ENCODE data around the gene HEPN1. TPM values are rescaled to one million over a fixed set of nuclear protein-coding genes. Genes with fewer than 3 reads are reported as not detected.

HEPN1 gene
- total and polyA plus RNA-seq, 3 donors from 2014 or later: not detected

GRCh38 chr11:124893781-124894401 lies 25.2 kb upstream of the HEPN1 start:
- H3K4me1 ChIP-seq: peaks cover 43% of the 10 kb centered on the region
- H3K27ac ChIP-seq: no peak overlapping the region
- WGBS, 2 donors: 81 to 88% methylated on average over 12 to 14 of the region's 14 CpGs

DNA sequence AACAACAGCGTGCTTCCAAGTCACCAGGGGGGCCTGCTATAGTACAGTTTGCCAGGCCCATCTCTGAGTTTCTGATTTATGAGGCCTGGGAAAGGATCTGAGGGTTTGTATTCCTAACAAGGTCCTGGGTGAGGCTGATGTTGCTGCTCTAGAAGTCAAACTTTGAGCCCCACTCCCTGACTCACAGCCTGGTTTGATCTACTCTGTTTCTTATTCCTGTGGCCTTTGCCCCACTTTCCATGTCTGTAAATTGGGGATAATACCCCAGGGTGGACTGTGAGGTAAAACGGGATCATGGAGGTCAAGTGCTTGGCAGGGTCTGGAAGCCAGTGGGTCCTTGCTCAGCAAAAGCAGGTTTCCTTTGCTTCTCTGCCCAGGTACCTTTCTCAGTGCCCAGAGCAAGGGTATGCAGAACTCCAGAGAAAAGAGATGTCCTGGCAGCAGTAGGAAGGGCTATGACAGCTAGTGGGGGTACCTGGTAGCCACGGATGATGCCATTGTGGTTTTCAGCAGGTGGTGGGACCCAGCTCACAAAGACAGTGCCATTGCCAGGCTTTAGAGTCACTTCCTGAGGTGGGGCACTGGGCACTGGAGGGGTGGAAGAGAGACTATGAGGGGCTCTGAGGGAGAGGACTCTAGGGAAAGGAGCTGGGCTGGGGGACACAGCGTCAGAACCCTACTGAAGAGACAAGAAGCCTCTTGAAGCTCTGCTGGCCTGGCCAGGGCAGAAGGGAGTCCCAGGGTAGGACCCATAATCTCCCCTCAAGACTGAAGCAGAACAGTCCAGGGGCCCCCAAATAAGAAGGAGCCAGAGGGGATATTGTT lies 24.2 kb upstream of the HEPN1 start:
- Histone ChIP-seq H3K27me3 (no peaks in the 10 kb centered on the region), H3K36me3 (ENCODE audit: low read depth, missing control alignments) (no peaks in the 10 kb centered on the region), H3K9me3 (no peaks in the 10 kb centered on the region), H3K27ac (peak overlapping the region in 1 of 2 donors; percentile 76), H3K4me3 (no peak overlapping the region), H3K4me1 (peaks cover 48% of the 10 kb centered on the region)
- DNase-seq: no peak
- intact Hi-C loops (cut with DNase I; ENCODE audit: low total_unique reads): no loop called here
- no peak for TF ChIP-seq CTCF (IDR thresholded peaks at IDR 0.05)
- TF ChIP-seq POLR2A (IDR thresholded peaks at IDR 0.05): no peak
- WGBS, 2 donors: 79 to 85% methylated on average over 4 of the region's 4 CpGs

More at GRCh38 chr11:124893781-124894401, 25.2 kb upstream of the HEPN1 start:
- H3K27me3 ChIP-seq: no peaks in the 10 kb centered on the region
- no peak for TF ChIP-seq CTCF (IDR thresholded peaks at IDR 0.05)
- no peak for TF ChIP-seq POLR2A (IDR thresholded peaks at IDR 0.05)
- intact Hi-C loops (cut with DNase I; ENCODE audit: low total_unique reads): no loop called here
- no peak overlapping the region for H3K4me3 ChIP-seq
- H3K9me3 ChIP-seq: no peaks in the 10 kb centered on the region
- no peaks in the 10 kb centered on the region for H3K36me3 ChIP-seq (ENCODE audit: low read depth, missing control alignments)
- DNase-seq: no peak

DNA sequence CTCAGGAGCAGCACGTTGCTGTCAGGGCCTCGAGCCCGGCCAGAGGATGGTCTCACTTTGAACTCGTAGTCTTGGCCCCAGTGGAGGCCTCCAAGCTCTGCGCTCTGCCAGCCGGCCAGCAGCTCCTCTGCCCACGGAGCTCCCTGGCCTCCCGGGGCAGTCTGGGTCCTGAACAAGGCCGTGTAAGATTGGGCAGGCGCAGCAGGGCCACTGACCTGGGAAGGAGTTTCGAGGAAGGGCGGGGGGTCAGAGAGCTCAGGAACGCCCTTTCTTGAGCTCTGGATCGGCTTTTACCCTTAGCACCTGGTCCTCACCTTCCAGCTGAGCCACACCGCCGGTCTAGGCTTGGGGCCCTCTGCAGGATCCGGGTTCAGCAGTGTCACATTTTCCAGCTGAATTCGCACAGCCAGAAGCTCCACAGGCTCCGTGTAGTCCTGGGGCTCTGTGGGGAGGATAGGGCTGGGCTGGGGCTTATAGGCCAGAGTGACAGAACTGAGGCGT lies 23.5 kb upstream of the HEPN1 start:
- 82 to 85% methylated on average over 3 to 20 of the region's 20 CpGs for WGBS, 2 donors
- Histone ChIP-seq H3K36me3 (ENCODE audit: low read depth, missing control alignments) (no peaks in the 10 kb centered on the region), H3K4me3 (no peak overlapping the region), H3K9me3 (no peaks in the 10 kb centered on the region), H3K27me3 (no peaks in the 10 kb centered on the region), H3K4me1 (peaks cover 48% of the 10 kb centered on the region), H3K27ac (peak overlapping the region in 1 of 2 donors; percentile 76)
- TF ChIP-seq POLR2A (IDR thresholded peaks at IDR 0.05) (no peak), CTCF (IDR thresholded peaks at IDR 0.05) (no peak)
- no peak for DNase-seq
- intact Hi-C loops (cut with DNase I; ENCODE audit: low total_unique reads): no loop called here

- H3K27ac ChIP-seq: peak overlapping the region in 1 of 2 donors; percentile 76
- peaks cover 42% of the 10 kb centered on the region for H3K4me1 ChIP-seq
- no peak for DNase-seq
- H3K4me3 ChIP-seq: no peak overlapping the region
- no peak for TF ChIP-seq POLR2A (IDR thresholded peaks at IDR 0.05)
- TF ChIP-seq CTCF (IDR thresholded peaks at IDR 0.05): no peak
- no peaks in the 10 kb centered on the region for H3K9me3 ChIP-seq
- no peaks in the 10 kb centered on the region for H3K36me3 ChIP-seq (ENCODE audit: low read depth, missing control alignments)
- intact Hi-C loops (cut with DNase I; ENCODE audit: low total_unique reads): no loop called here
- H3K27me3 ChIP-seq: no peaks in the 10 kb centered on the region
- WGBS, 2 donors: 80 to 94% methylated on average over 11 to 16 of the region's 16 CpGs
Observed at GRCh38 chr11:124896071-124896750, 22.8 kb upstream of the HEPN1 start.
